Heart left ventricle (tissue), 16 donors: ENCODE measurements around the gene FBXO4. TPM values are rescaled to one million over a fixed set of nuclear protein-coding genes. Genes with fewer than 3 reads are reported as not detected.
"Not testable (repeated sequence)": the region's sequence is repeated elsewhere in the genome, so short reads cannot be mapped to it uniquely, and the experiment has no call there.

Experiments
- ATAC-seq, 4 donors: fragments of 200-7000 bp; cut with Tn5 transposase; one replicate each; pipeline ENCODE4 v1.9.1; 2020 to 2022; ENCODE audit warnings: moderate library complexity in 4 of 4, mild to moderate bottlenecking in 3 of 4, moderate number of reproducible peaks in 1 of 4
- DNase-seq, 5 donors: peaks; one replicate each; pipeline ENCODE4 v3.0.0-alpha.2; 2020
- H3K27ac ChIP-seq, 12 donors: fragments of 200-600 bp; sonication (generic) in 4 of 12; one replicate each; pipeline versions ENCODE4 v1.5.0 to v1.8.0; 2016 to 2022; ENCODE audit warnings: mild to moderate bottlenecking in 2 of 12
- H3K27me3 ChIP-seq, 9 donors: fragments of 200-600 bp; sonication (generic) in 2 of 9; one replicate each; pipeline versions ENCODE4 v1.5.1 to v1.8.0; 2016 to 2022; ENCODE audit warnings: mild to moderate bottlenecking in 3 of 9
- H3K36me3 ChIP-seq, 9 donors: fragments of 200-600 bp; sonication (generic) in 2 of 9; one replicate each; pipeline versions ENCODE4 v1.5.0 to v1.8.0; 2018 to 2022; ENCODE audit warnings: mild to moderate bottlenecking in 2 of 9
- H3K4me1 ChIP-seq, 12 donors: fragments of 200-600 bp; sonication (generic) in 4 of 12; one replicate each; pipeline versions ENCODE4 v1.5.0 to v1.8.0; 2016 to 2022; ENCODE audit warnings: mild to moderate bottlenecking in 3 of 12
- H3K4me3 ChIP-seq, 12 donors: fragments of 200-600 bp; sonication (generic) in 4 of 12; one replicate each; pipeline versions ENCODE4 v1.5.0 to v1.8.0; 2017 to 2022; ENCODE audit warnings: mild to moderate bottlenecking in 9 of 12, moderate library complexity in 4 of 12
- H3K9me3 ChIP-seq, 12 donors: fragments of 200-600 bp; sonication (generic) in 4 of 12; one replicate each; pipeline versions ENCODE4 v1.5.0 to v1.8.0; 2016 to 2022; ENCODE audit warnings: mild to moderate bottlenecking in 1 of 12
- POLR2A ChIP-seq, 2 donors: fragments of 450-650 bp; IDR thresholded peaks; one replicate each; pipeline ENCODE4 v1.6.1; 2017; ENCODE audit warnings: antibody characterized with exemption in 2 of 2, mild to moderate bottlenecking in 2 of 2, moderate library complexity in 2 of 2
- WGBS, 4 donors: extraction: QIAGEN DNeasy Blood & Tissue Kit in 2 of 4; methylation state at CpG; one replicate each; pipeline versions ENCODE4 v1.1.5 to v1.1.7; 2013 to 2018; 5-methylcytosine and 5-hydroxymethylcytosine counted together
- intact Hi-C, 10 donors: fragments of 100-400 bp; cut with DNase I; formaldehyde crosslinking; loops; one replicate each; pipeline versions ENCODE4 v1.11.1 to v1.14.2; 2022
- polyA plus RNA-seq, 2 donors: library from polyadenylated mRNA; stranded (reverse); fragments of 200-250 nt; gene quantifications; one replicate each; pipeline ENCODE4 v1.2.3, GENCODE V29; 2013
- total RNA-seq, 9 donors: library from RNA; depleted of rRNA in 2 of 9; stranded (reverse); fragments of >200 nt in 2 of 9; fragmentation: NEBNext Ultra II Directional in 3 of 9; extraction: Animal tissue kit (Norgen Biotek cat#: 25700) in 3 of 9; gene quantifications; one replicate each; pipeline versions ENCODE4 v1.1.0 to v1.2.4, GENCODE V29; 2016 to 2023
- TF ChIP-seq, protein P1 (sequence below), 12 donors: fragments of 200-600 bp; sonication (generic) in 4 of 12; IDR thresholded peaks; one replicate each; pipeline versions ENCODE4 v1.5.0 to v1.8.0; 2018 to 2022; ENCODE audit warnings: antibody characterized with exemption in 12 of 12, mild to moderate bottlenecking in 5 of 12
- donor health status: ischemic (EF 13 %, LVEDD 7.1; RV severe dilation, severe dysfunction).
- donor health status: healthy with polysubstance abuse.
- donor health status: DM: no; HTN: yes; CAD: no.
- donor health status: DM: no; HTN: no; CAD: no.
- donor health status: ischemic (EF 25% LVEDD 6.9; RV normal size, moderate dysfunction).
- donor health status: ischemic (EF 25% LVEDD 5.7; RV mildly dilated, moderate dysfunction).
- donor health status: healthy.
- donor health status: DM: yes; HTN: yes; CAD: no.
- donor health status: ischemic (EF 35%, LVEDD 5.7; RV mildly dilated, moderate dysfunction).
- donor health status: nonischemic (EF 11% LVEDD 7.7; RV severe dilation, severe dysfunction).
- donor health status: DM: yes; HTN: yes; CAD: no.
- donor health status: PGD.
- donor health status: ischemic (EF 29% LVEDD 5.4; RV normal size, mild dysfunction).
- donor health status: nonischemic (EF 23%, LVEDD 6.1; RV moderate dilation, normal function).

FBXO4 gene
- total and polyA plus RNA-seq, 11 donors: 2.4 to 8.1 (median 3.4) TPM

DNA sequence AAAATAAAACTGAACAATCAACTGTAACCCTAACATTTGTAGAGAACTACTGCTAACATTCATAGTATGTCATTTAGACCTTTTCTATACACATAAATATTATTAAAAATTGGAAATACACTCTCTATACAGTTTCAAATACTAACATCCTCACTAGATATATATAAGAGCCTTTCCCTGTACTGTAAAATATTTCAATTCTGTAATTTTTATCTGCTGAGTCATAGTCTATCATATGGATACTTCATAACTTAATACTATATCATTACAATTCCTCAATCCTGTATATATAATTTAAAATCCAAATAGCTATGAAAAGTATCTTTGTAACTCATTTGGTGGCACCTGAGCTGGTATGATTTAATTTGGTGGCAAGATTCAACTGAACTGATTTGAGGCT lies 55.8 kb downstream of the FBXO4 start:
- ATAC-seq (no peak), DNase-seq (no peak)
- no peak overlapping the region for H3K27ac ChIP-seq
- H3K27me3 ChIP-seq: no peaks in the 10 kb centered on the region
- H3K4me3 ChIP-seq: no peak overlapping the region
- H3K36me3 ChIP-seq: no peaks in the 10 kb centered on the region
- no peaks in the 10 kb centered on the region for H3K4me1 ChIP-seq
- intact Hi-C loops: no loop called here
- H3K9me3 ChIP-seq: peaks cover 0 to 5% (median 0%) of the 10 kb centered on the region in 12 donors
- no peak for TF ChIP-seq POLR2A (IDR thresholded peaks at IDR 0.05)
- TF ChIP-seq, protein P1, sequence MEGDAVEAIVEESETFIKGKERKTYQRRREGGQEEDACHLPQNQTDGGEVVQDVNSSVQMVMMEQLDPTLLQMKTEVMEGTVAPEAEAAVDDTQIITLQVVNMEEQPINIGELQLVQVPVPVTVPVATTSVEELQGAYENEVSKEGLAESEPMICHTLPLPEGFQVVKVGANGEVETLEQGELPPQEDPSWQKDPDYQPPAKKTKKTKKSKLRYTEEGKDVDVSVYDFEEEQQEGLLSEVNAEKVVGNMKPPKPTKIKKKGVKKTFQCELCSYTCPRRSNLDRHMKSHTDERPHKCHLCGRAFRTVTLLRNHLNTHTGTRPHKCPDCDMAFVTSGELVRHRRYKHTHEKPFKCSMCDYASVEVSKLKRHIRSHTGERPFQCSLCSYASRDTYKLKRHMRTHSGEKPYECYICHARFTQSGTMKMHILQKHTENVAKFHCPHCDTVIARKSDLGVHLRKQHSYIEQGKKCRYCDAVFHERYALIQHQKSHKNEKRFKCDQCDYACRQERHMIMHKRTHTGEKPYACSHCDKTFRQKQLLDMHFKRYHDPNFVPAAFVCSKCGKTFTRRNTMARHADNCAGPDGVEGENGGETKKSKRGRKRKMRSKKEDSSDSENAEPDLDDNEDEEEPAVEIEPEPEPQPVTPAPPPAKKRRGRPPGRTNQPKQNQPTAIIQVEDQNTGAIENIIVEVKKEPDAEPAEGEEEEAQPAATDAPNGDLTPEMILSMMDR (IDR thresholded peaks at IDR 0.05): no peak

DNA sequence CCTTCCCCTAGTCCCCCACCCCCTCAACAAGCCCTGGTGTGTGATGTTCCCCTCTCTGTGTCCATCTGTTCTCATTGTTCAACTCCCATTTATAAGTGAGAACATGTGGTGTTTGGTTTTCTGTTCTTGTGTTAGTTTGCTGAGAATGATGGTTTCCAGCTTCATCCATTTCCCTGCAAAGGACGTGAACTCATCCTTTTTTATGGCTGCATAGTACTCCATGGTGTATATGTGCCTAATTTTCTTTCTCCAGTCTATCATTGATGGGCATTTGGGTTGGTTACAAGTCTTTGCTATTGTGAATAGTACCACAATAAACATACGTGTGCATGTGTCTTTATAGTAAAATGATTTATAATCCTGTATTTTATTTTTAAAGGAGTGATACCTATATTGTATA lies 57.8 kb downstream of the FBXO4 start:
- H3K36me3 ChIP-seq, H3K27me3 ChIP-seq, H3K4me3 ChIP-seq, ATAC-seq, DNase-seq, H3K4me1 ChIP-seq, H3K27ac ChIP-seq, intact Hi-C loops: not testable (repeated sequence)
- peaks cover 0 to 17% (median 0%) of the 10 kb centered on the region in 12 donors for H3K9me3 ChIP-seq
- whole genome bisulfite sequencing, 4 donors: 81 to 88% (median 84%) methylated on average over 2 of the region's 2 CpGs

DNA sequence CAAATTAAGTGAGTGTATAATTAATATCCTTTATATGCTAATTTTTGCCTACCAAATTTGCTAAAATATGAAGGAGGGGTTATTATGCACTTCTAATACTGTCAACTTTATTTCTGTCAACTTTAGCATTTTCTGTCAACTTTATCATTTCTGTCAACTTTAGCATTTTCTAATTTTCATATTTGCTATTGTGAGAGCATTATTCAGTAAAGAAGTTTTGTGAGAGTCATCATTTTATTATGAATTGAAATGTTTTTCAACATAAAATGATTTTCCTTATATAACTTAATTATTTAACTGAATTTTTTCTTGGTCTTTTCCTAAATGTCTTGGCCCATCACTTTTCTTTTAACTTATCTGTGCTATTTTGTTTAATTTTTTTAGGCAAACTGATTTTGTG lies 58.2 kb downstream of the FBXO4 start:
- no peaks in the 10 kb centered on the region for H3K36me3 ChIP-seq
- H3K4me3 ChIP-seq: no peak overlapping the region
- H3K27me3 ChIP-seq: no peaks in the 10 kb centered on the region
- DNase-seq (no peak), ATAC-seq (no peak)
- H3K9me3 ChIP-seq: peaks cover 0 to 21% (median 0%) of the 10 kb centered on the region in 12 donors
- TF ChIP-seq, protein P1 (IDR thresholded peaks at IDR 0.05): no peak
- no peak for TF ChIP-seq POLR2A (IDR thresholded peaks at IDR 0.05)
- intact Hi-C loops: no loop called here
- no peaks in the 10 kb centered on the region for H3K4me1 ChIP-seq
- H3K27ac ChIP-seq: no peak overlapping the region

DNA sequence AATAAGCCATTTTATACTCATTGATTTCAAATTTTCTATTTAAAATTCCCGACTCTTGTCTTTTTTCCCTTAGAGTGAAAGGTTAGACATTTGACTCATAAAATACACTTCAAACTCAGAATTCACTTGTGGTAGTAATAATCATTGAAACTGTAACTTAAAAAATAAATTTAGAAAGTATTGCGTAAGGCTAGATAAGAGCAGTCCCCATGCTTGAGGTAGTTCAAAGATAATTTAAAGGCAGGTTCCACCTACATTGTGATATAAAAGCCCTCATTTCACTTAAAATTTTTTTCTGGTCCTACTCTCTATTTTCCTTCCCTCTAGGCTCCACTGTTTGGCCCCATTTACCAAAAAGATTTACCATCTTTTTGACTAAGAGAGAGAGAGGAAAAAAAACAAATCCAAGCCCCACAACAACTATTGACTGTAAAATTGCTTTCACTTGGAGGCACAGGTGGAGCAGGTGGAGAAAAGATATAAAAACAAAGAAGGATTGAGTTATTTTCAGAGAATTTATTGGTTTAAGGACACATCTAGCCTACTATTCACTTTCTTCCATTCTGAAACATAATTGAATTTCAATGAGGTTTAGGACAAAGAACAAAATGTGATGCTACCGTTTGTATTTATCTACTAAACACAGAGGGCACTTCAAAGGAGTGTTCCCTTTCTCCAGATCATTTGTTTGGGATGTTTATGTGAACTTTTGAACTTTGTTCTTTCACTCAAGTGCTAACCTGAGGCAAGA lies 61.0 kb downstream of the FBXO4 start:
- DNase-seq (no peak), ATAC-seq (no peak)
- Histone ChIP-seq H3K36me3 (no peaks in the 10 kb centered on the region), H3K4me1 (no peaks in the 10 kb centered on the region), H3K27ac (no peak overlapping the region), H3K4me3 (no peak overlapping the region), H3K9me3 (peaks cover 0 to 22% (median 0%) of the 10 kb centered on the region in 12 donors), H3K27me3 (no peaks in the 10 kb centered on the region)
- intact Hi-C loops: no loop called here
- WGBS, 4 donors: 77 to 80% (median 79%) methylated on average over 3 of the region's 3 CpGs
- TF ChIP-seq POLR2A (IDR thresholded peaks at IDR 0.05): no peak
- TF ChIP-seq, protein P1 (IDR thresholded peaks at IDR 0.05): no peak

Other genes with a start within 250 kb of the FBXO4 start
- 100 to 1,000 TPM in 8 of 9 donors, 10 to 100 TPM in 1; 73.4 to 363 (median 205) TPM for gene OXCT1, start 54.9 kb upstream of the FBXO4 start, total RNA-seq
- gene OXCT1, start 54.9 kb upstream of the FBXO4 start, polyA plus RNA-seq: 100 to 1,000 TPM in 1 of 2 donors, 10 to 100 TPM in 1; 50.7 to 148 TPM
- gene RIMOC1, start 20.9 kb upstream of the FBXO4 start, total RNA-seq: 10 to 100 TPM in 8 of 9 donors, 1 to 10 TPM in 1; 7.6 to 24.0 (median 17.7) TPM
- 10 to 100 TPM in 1 of 2 donors, 1 to 10 TPM in 1; 4.4 to 10.8 TPM for gene RIMOC1, start 20.9 kb upstream of the FBXO4 start, polyA plus RNA-seq